Upper lobe of right lung (tissue), 1 donor: ENCODE measurements around the gene CCDC187. TPM values are rescaled to one million over a fixed set of nuclear protein-coding genes. Genes with fewer than 3 reads are reported as not detected.

Experiments used
- ATAC-seq: fragments of 200-7000 bp; cut with Tn5 transposase; one replicate; pipeline ENCODE4 v1.9.1; 2020; ENCODE audit warnings: mild to moderate bottlenecking, moderate library complexity
- DNase-seq: peaks from one replicate; pipeline ENCODE4 v3.0.0-alpha.2; 2020
- H3K27ac ChIP-seq: fragments of 200-600 bp; one replicate; pipeline ENCODE4 v1.8.0; 2022
- H3K27me3 ChIP-seq: fragments of 200-600 bp; one replicate; pipeline ENCODE4 v1.8.0; 2022; ENCODE audit warnings: mild to moderate bottlenecking
- H3K36me3 ChIP-seq: fragments of 200-600 bp; one replicate; pipeline ENCODE4 v1.8.0; 2022
- H3K4me1 ChIP-seq: fragments of 200-600 bp; one replicate; pipeline ENCODE4 v1.8.0; 2022
- H3K4me3 ChIP-seq: fragments of 200-600 bp; one replicate; pipeline ENCODE4 v1.8.0; 2022; ENCODE audit warnings: mild to moderate bottlenecking
- H3K9me3 ChIP-seq: fragments of 200-600 bp; one replicate; pipeline ENCODE4 v1.8.0; 2022
- CTCF ChIP-seq: fragments of 200-600 bp; IDR thresholded peaks from one replicate; pipeline ENCODE4 v1.8.0; 2022; ENCODE audit warnings: antibody characterized with exemption
- intact Hi-C: fragments of 100-400 bp; cut with DNase I; formaldehyde crosslinking; loops from one replicate; pipeline ENCODE4 v1.11.0; 2022
- total RNA-seq: library from RNA; stranded (reverse); fragmentation: NEBNext Ultra II Directional; extraction: Animal tissue kit (Norgen Biotek cat#: 25700); gene quantifications from one replicate; pipeline ENCODE4 v1.2.1, GENCODE V29; 2021
- donor health status: DM: no; HTN: yes; CAD: no; lungs with severe emphysema.

The CCDC187 gene
- total RNA-seq, 1 donor from 2014 or later: 0.09 TPM

GRCh38 chr9:136248951-136249876 lies 54.7 kb downstream of the CCDC187 start:
- H3K27me3 ChIP-seq: peaks cover 8% of the 10 kb centered on the region
- intact Hi-C loops: no loop called here
- H3K4me1 ChIP-seq: peaks cover 10% of the 10 kb centered on the region
- DNase-seq (no peak), ATAC-seq (no peak)
- no peak overlapping the region for H3K4me3 ChIP-seq
- no peaks in the 10 kb centered on the region for H3K36me3 ChIP-seq
- H3K9me3 ChIP-seq: no peaks in the 10 kb centered on the region
- no peak for TF ChIP-seq CTCF
- H3K27ac ChIP-seq: no peak overlapping the region

GRCh38 chr9:136247947-136248637 lies 55.8 kb downstream of the CCDC187 start:
- no peak for TF ChIP-seq CTCF
- no peak for ATAC-seq
- DNase-seq: no peak
- Histone ChIP-seq H3K4me1 (peaks cover 21% of the 10 kb centered on the region), H3K36me3 (no peaks in the 10 kb centered on the region), H3K27me3 (peaks cover under 1% of the 10 kb centered on the region), H3K9me3 (no peaks in the 10 kb centered on the region), H3K27ac (no peak overlapping the region), H3K4me3 (no peak overlapping the region)
- intact Hi-C loops: no loop called here

- peaks cover 22% of the 10 kb centered on the region for H3K4me1 ChIP-seq
- H3K27me3 ChIP-seq: no peaks in the 10 kb centered on the region
- DNase-seq (no peak), ATAC-seq (no peak)
- H3K4me3 ChIP-seq: no peak overlapping the region
- TF ChIP-seq CTCF: no peak
- intact Hi-C loops: no loop called here
- H3K9me3 ChIP-seq: no peaks in the 10 kb centered on the region
- H3K36me3 ChIP-seq: no peaks in the 10 kb centered on the region
- no peak overlapping the region for H3K27ac ChIP-seq
Observed at GRCh38 chr9:136247551-136247916, 56.4 kb downstream of the CCDC187 start.

GRCh38 chr9:136246849-136247550 lies 56.9 kb downstream of the CCDC187 start:
- no peak for TF ChIP-seq CTCF
- no peak overlapping the region for H3K27ac ChIP-seq
- H3K4me3 ChIP-seq: no peak overlapping the region
- peaks cover 22% of the 10 kb centered on the region for H3K4me1 ChIP-seq
- no peaks in the 10 kb centered on the region for H3K27me3 ChIP-seq
- intact Hi-C loops: no loop called here
- H3K36me3 ChIP-seq: no peaks in the 10 kb centered on the region
- DNase-seq (no peak), ATAC-seq (no peak)
- no peaks in the 10 kb centered on the region for H3K9me3 ChIP-seq

- H3K9me3 ChIP-seq: no peaks in the 10 kb centered on the region
- TF ChIP-seq CTCF: no peak
Observed at GRCh38 chr9:136245219-136246150, 58.4 kb downstream of the CCDC187 start, which contains the start of gene QSOX2. Gene QSOX2 (minus strand): TSS chr9:136245812. CDS start chr9:136245803, 9 bp downstream.

More at GRCh38 chr9:136245219-136246150, 58.4 kb downstream of the CCDC187 start, which contains the start of gene QSOX2:
- intact Hi-C loops: no loop called here
- peak; percentile 93 for ATAC-seq
- H3K36me3 ChIP-seq: no peaks in the 10 kb centered on the region
- DNase-seq: peak; percentile 92
- H3K27me3 ChIP-seq: no peaks in the 10 kb centered on the region
- peaks cover 22% of the 10 kb centered on the region for H3K4me1 ChIP-seq
- no peak within 1 kb of the TSS for H3K27ac ChIP-seq
- H3K4me3 ChIP-seq: peak within 1 kb of the TSS; percentile 78
